Transverse colon (tissue), 4 donors: ENCODE measurements around the gene PDZD2.

Experiments used
- EP300 ChIP-seq: sonication (generic); formaldehyde crosslinking; IDR thresholded peaks from one replicate; pipeline ENCODE4 v1.6.1; 2017; ENCODE audit warnings: antibody characterized with exemption, low read depth
- POLR2A ChIP-seq: fragments of 450-650 bp; IDR thresholded peaks from one replicate; pipeline ENCODE4 v1.6.1; 2016; ENCODE audit warnings: antibody characterized with exemption, mild to moderate bottlenecking, moderate library complexity
- POLR2AphosphoS5 ChIP-seq, 3 donors: sonication (generic); formaldehyde crosslinking; IDR thresholded peaks; one replicate each; pipeline ENCODE4 v1.6.1; 2016; ENCODE audit warnings: antibody characterized with exemption in 3 of 3
- TF ChIP-seq, protein P1 (sequence below), 5 experiments: fragments of 200-600 bp in 3 of 5; fragments of 450-650 bp in 2 of 5; sonication (generic) in 3 of 5; IDR thresholded peaks; 1 replicate in 2 of 5; 2 replicates in 3 of 5; pipeline ENCODE4 v1.5.1; 2016 to 2017; ENCODE audit warnings: antibody characterized with exemption in 5 of 5, inconsistent platforms in 3 of 5, mild to moderate bottlenecking in 2 of 5, moderate library complexity in 1 of 5

DNA sequence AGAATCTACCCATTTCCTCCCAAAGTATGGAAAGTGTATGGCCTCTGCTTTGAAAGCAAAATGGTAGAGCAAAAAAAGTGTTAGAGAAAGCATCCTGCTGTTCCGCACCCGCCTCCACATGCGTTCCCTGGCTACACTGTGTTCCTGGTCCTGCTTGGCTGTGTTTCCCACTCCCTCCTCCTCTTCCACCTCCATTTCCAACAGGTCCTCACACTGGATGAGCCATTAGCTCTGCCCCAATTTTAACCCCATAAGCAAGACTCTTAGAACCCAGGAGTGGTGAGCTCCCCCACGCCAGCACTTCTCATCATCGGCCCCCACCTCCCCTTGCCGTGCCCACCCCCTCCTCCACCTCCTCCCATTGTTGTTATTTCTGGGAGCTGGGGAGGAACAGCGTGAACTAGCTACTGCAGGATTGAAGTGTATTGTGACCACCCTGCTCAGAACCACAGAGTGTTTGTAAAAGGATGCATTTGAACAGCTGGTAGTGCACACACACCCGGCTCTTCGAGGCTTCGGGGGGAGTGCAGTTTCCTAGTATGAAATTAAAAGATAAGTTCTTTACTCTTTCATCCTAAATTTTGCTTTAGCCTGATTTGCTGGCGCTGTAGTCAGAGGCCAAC is 120.0 kb downstream of the PDZD2 start:
- TF ChIP-seq POLR2A (no peak), EP300 (no peak), POLR2AphosphoS5 (IDR thresholded peaks at IDR 0.05) (no peak)
- TF ChIP-seq, protein P1, sequence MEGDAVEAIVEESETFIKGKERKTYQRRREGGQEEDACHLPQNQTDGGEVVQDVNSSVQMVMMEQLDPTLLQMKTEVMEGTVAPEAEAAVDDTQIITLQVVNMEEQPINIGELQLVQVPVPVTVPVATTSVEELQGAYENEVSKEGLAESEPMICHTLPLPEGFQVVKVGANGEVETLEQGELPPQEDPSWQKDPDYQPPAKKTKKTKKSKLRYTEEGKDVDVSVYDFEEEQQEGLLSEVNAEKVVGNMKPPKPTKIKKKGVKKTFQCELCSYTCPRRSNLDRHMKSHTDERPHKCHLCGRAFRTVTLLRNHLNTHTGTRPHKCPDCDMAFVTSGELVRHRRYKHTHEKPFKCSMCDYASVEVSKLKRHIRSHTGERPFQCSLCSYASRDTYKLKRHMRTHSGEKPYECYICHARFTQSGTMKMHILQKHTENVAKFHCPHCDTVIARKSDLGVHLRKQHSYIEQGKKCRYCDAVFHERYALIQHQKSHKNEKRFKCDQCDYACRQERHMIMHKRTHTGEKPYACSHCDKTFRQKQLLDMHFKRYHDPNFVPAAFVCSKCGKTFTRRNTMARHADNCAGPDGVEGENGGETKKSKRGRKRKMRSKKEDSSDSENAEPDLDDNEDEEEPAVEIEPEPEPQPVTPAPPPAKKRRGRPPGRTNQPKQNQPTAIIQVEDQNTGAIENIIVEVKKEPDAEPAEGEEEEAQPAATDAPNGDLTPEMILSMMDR (IDR thresholded peaks at IDR 0.05), result no peak
